GM18870 (cell line): Measurements from ENCODE around the gene PLEKHG2.
A peak's percentile ranks its signal among the peaks of the same experiment; 100 is the strongest.

Source experiments
- ATAC-seq: cut with Tn5 transposase; IDR thresholded peaks from one replicate; pipeline ENCODE4 v1.9.1; 2021; ENCODE audit warnings: moderate library complexity; ENCODE audit not compliant: unreplicated experiment

Gene PLEKHG2

DNA sequence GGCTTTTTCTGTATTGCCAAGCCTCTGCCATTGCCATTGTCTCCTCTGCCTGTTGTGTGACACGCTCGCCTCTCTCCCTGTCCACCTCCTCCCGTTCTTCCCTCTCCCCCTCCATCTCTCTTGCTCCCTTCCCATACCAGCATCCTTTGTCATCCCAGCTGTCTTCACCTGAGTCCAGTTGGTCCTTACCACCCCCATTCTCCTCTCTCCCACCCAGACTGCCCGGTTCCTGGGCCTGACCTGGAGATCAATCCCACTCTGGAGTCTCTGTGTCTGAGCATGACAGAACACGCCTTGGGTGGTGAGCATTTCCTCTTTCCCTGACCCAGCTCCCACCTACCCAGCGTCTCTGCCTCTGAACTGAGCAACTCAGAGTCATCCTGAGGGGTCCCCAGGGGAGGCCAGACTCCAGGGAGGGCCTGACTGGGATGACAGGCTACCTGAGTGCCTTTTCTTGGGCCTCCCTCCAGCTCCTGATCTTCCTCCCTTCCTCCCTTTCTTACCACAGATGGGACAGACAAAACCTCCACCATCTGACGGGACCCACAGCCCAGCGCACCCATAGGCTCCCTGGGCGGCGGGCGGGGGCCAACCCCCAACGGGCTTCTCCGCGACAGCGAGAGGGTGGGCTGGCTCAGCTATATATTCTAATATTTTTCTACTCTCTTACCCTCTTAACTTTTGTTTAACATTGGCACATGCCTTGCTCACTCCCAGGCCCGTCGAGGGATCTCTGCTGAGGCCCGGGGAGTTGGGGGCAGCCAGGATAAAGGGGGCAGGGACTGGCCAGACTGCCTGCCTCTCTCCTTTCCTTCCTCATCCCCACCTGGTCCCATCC is 29.3 kb upstream of the PLEKHG2 start:
- no peak for ATAC-seq

DNA sequence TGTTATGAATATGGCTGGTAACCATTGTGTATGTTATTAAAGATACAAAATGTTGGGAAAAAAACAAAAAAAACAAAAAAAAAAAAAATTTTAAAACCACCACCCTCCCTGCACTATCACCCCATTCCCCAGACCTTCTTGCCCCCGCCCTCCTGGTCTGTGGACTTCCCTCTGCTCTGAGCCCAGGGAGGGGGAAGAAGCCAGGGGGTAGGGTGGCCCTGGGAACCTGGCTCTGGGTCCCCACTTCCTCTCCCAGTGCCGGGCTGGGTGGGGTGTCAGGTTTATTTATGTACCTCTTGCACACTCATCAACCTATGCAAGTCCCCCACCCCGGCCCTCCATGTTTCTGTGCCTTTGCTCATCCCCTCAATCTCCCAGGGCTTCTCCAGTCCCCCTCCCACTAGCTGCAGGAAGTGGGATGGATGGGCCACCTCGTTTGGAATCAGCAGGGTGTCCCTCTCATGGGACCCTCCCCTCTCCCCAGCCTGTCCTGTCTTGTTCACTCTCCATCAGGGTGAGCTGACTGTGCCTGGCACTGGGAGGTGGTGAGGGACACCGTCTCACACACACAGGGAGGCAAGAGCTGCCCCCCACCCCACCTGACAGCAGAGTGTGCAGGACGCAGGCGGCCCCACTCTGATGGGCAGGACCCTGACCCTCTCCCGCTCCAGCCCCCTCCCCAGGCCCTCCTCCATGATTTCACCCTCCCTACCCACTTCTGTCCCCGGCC is 27.5 kb upstream of the PLEKHG2 start:
- no peak for ATAC-seq

DNA sequence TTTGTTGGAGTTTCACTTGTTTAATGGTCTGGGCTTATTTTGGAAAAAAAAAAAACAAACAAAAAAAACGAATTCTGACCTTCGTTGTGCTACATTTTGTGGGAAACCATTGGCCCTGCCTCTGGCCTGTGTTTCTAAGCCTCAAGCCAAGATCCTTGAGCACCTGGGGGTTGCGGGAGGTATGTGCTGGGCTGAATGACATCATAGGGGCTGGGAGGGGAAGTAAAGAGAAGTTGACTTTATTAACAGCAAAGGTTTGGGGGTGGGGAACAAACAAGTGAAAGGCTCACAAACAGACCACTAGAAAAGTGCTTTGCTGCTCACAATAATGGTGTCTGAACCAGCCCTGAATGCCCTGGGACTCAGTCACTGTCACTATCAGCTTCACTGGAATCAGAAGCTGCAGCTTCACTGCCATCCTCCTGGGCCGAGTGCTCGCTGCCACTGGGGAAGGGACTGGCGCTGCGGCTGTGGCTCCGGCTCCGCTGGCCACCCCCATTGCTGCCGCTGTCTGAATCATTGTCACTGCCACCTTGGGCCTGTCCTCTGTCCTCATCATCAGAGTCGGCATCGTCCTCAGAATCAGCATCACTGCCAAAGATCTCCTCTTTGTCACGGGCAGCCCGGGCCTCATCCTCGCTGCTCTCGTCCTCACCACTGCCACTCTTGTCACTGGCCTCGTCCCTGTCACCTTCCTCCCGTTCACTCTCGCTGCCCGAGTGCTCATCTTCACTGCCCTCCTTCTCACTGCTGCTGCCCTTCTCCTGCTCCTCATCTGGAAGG is 26.6 kb upstream of the PLEKHG2 start:
- ATAC-seq = no peak

DNA sequence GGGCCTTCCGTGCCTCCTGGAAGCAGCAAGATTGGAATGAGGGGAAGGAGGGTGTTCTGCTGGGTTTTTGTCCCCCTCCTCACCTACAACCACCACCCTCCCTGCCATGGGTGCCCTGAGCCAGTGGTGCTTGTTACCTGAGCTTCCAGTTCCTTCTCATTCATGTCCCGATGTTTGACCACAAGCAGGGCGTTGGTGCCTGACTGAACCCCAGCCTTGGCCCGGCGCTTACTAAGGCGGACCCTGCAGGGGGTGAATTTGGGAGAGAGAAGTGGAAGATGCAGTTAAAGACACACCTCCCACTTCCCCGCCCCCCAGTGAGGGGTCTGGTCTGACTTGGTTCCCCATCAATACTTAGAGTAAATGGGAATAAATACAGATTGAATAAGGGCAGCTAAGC is 25.9 kb upstream of the PLEKHG2 start:
- ATAC-seq = no peak

DNA sequence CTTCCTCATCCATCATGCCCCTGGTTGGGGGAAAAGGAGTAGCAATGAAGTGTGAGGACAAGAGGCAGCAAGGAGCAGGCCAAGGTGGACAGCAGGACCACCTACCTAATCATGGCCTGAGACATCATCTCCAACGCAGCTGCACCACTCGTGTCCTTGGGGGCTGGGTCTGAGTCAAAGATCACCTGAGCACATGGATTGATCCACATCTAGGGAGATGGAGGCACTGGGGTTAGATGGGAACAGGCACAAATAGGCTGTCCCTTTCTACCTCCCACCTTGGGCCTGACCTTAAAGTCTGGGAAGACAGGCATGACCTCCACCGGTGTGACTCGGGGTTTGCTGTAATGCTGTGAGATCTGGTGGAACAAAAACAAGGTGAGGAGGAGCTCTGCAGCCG is 23.8 kb upstream of the PLEKHG2 start:
- ATAC-seq = no peak

DNA sequence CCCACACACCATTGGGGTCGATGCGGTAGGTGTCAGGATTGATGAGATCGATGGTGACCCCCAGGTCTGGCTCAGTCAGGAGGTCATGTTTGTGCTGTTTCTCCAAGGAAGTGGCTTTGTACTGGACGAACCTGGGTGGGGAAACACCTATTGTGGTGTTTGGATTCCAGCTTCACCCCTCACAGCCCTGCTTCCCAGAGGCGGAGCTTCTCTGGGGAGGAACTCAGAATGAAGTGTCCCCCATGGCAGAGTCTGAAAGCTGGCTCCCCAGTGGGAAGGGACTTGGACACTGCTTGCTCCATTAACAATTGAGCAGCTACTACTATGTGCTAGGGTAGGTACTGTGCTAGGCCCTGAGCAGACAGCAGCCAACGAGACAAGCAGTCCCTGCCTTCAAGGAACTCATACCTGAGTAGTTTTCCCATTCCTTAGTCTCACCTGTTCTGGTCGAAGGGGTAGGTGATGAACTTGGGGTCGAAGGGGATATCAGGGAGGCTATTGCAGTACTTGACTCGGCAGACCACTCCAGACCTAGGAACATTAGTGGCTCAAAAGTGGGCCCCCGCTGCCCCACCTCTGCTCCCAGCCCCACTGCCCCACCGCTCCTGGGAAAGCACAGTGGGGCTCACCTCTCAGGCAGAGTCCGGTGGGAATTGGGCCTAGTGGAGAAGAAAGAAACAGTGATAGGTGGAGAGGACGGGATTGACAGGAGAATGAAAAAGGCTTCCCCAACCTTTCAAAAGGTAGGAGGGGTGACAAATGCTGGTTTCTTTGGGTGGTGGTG is 22.6 kb upstream of the PLEKHG2 start:
- ATAC-seq = no peak

DNA sequence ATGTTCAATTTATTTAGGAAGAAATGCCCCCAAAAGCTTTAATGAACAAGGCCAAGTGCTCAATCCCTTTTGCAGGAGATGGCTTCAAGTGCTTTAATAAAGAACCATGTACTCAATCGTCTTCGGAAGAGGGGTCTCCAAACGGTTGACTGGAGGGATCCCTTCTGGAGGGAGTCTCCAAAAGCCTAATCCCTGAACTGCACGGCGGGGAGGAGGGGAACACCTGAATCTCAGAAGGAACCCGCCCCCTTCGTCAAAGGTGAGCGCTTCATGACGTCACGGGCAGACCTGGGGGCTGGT is 22.1 kb upstream of the PLEKHG2 start:
- ATAC-seq = no peak

DNA sequence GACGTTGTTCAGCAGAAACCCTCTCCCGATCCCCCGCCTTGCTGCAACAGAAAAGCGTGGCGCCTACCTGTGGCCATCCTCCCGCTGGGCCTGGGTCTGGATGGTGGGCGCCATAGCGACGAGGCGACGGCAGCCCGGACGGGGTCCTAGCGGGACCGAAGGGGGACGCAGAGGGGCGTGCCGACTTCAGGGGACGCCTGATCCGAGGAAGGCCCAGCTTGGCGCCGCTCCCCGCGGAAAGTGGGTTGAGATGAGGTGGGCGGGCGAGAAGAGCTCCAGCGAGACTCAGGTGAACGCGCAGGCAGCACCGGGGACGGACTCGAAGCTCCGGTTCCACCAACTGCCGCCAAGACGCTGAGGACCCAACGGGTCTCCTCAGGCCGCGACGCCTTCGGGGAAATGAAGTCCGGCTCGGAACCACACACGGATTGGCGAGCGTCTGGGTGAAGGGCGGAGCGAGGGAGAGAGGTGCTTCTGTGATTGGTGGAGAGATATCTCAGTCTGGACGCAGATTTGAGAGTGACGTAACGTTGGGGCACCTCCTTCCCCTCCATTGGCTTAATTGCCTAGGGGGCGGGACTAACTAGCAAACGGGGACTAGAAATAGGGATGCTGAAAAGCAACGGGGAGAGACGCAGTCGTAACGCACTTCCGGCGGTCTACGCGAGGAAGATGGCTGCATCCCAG is 21.6 kb upstream of the PLEKHG2 start, which contains the start of the genes MED29 and PAF1:
MED29 (plus strand) TSS at position 628 of the 687 bp plus-strand sequence; CDS start at position 673, 45 bp downstream.
PAF1 (minus strand) TSS at position 356 of the 687 bp plus-strand sequence; CDS start at position 114, 242 bp downstream.
- ATAC-seq = peak; percentile 95

DNA sequence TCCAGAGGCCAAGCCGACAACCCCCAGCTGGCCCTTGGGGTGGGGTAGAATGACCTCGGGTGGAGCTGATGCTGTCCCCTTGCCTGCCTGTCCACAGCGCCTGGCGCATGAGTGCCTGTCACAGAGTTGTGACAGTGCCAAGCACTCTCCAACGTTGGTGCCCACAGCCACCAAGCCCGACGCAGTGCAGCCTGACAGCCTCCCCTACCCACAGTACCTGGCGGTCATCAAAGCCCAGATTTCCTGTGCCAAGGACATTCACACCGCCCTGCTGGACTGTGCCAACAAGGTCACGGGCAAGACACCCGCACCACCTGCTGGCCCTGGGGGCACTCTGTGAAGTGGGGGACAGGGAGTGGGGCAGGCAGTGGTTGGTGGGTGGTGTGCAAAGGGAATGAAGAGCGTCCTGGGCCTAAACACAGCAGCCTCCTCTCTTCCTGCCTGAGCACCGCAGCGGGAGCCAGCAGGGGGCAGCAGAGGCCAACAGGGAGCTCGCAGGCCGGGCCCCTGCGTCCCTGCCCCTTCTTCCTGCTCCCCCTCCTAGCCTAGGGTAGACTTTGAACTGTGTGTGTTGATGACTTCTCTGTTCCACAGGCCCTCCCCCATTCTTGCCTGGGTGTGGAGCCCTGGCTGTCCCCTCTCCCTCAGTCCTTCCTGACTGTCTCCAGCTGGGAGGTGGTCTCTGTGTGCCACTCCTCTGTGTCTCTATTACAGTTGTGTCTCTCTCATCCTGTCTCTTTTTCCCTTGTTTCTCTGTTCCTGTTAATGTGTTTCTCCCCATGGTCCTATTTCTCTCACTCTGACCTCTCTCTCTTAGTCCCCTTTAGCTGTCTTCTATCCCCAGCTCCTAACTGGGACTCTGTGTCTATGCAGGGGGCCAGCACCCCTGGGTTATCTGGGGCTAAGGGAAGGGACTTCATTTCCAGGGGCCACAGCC is 14.8 kb upstream of the PLEKHG2 start:
- ATAC-seq = no peak

DNA sequence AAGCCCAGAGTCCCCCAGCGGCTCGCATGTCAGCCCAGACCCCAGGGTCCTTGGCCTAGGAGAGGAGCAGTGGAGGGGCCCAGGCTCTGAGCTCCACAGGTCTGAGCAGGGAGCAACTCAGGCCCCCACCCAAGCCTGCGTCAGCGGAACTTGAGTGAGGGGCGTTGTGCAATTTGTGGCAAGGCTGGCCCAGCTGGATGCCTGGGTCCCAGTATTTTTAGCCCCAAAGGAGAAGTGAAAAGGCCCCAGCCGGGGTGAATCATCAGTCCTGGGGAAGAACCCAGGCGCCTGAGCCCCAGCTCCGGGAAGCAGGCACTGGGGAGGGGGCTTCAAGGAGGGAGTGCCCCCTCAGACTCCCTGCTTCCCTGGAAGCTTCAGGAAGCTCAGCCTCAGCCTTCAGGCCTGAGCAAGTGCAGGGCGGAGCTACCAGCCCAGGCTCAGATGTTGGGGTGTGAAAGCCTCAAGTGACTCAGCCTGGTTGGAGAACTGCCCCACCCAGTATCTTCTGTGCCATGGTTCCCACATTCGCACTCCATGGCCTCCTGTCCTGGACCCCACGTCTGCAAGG is 14.1 kb upstream of the PLEKHG2 start:
- ATAC-seq = no peak

DNA sequence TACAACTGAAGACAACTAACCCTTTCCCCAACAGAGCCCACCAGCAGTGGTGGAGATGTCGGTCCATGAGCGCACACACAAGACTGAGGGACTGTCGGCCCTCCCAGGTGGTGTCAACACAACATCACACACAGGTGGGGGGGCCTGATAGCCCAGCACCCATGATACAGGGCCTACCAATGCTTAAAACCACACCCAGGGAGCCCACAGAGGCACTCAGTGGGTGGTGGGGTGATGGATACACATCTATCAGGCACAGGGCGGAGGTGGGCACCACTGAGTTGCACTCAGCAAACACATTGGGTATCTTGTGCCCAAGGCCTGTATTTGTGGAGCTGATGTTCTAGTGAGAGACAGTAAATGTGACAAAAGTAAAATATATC is 12.8 kb upstream of the PLEKHG2 start:
- no peak for ATAC-seq

DNA sequence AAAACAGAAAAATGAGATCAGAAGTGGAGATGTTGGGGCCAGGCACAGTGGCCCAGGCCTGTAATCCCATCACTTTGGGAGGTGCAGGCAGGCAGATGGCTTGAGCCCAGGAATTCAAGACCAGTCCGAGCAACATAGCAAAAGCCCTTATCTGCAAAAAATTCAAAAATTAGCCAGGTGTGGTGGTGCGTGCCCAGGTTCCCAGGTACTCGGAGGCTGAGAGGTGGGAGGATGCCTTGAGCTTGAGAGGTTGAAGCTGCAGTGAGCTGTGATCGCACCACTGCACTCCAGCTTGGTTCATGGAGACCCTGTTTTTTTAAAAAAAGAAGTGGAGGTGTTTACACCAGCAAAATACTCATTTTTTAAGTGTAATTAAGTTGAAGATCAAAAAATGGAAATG is 12.4 kb upstream of the PLEKHG2 start:
- ATAC-seq = no peak

DNA sequence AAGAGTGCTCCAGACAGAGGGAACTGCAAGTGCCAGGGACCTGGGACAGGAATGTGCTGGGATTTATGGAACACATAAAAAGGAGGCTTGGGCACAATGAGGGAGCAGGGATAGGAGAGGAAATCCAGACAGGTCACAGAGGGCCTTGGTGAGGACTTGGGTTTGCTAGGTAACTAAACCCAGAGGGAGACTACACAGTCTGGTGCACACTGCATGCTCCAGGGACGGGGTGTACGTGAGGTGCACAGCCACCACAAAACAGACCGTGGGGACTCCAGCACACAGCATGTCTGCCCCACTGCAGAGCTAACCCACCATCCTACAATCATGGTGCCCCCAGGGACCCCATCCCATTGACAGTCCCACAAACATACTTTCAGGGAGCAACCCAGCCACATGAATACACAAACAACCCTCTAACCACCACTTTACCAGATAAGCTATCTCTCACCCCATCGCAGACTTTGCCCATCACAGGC is 11.4 kb upstream of the PLEKHG2 start:
- ATAC-seq = peak; percentile 3

DNA sequence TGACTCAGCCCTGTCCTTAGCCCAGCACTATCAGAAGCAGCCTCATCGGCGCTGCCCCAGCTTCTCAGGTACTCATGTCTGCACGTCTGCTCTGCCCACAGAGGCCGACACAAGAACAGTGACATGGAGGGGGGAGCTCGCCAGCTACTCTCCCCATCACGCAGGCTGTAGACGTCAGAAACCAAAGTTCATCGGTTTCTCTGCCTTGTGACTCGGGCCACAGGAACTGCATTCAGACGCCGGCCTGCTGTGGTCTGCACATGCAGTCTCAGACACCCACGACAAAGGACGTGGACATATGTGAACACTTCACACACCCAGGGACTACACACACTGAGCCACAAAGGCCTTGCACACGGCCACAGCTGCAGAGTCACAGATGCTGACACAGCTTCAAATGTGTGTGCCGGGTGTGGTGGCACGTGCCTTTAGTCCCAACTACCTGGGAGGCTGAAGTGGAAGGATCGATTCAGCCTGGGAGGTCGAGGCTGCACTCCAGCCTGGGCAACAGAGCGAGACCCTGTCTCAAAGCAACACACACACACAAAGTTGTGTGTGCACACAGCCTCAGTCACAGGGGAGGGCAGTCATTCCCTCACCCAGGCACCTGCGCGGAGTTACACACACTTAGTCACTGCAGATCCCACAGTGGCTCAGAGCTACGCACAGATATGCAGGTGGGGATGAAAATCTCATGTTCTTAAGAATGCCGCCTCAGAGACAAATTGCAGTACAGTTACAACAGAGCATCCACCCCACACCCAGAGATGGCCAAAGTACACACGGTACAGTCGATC is 10.7 kb upstream of the PLEKHG2 start:
- ATAC-seq = peak; percentile 22

DNA sequence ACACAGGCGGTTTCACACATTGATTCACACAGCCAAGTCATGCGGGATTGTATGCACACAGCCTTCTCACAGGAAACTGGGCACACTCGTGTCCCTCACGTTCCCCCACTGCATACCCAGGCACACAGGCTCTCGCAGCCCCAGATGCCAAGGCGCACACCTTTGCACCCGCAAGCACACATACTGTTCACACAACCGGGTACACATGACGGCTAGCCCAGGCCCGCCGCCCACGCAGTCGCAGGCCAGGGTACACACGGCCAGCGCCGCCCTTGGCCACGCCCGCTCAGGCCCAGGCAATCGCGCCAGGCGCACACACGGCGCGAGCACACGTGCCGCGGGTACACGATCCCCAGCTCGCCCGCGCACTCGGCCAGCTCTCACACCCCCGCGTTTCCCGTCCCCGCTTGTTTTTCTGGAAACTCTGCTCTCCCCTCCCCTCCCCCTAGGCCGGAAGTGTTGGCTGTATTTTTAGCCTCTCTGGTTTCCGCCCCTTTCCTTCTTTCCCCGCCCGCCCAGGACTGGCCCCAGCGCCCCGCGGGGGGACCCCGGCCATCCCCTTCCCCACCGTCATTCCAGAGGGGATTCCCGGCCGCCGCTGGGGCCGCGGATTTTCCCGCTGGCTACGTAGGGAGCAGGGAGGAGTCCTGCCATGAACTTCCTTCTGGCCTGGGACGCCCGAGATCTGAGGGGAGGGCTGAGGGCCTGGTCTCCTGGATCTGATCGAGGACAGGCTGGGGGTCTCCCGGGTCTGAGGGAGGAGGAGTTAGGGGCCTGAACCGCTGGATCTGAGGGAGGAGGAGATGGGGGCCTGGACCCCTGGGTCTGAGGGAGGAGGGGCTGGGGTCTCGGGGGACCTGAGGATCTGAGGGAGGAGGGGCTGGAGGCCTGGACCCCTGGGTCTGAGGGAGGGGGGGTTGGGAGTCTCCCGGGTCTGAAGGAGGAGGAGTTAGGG is 9.8 kb upstream of the PLEKHG2 start:
- ATAC-seq = peak; percentile 11
